ENCODE measurements around the gene SH2D3C. TPM values are rescaled to one million over a fixed set of nuclear protein-coding genes. Genes with fewer than 3 reads are reported as not detected.

Gene SH2D3C
- polyA plus RNA-seq, 2 of the 4 experiments (the other 2 are of a cell fraction) = 0.06 TPM

DNA sequence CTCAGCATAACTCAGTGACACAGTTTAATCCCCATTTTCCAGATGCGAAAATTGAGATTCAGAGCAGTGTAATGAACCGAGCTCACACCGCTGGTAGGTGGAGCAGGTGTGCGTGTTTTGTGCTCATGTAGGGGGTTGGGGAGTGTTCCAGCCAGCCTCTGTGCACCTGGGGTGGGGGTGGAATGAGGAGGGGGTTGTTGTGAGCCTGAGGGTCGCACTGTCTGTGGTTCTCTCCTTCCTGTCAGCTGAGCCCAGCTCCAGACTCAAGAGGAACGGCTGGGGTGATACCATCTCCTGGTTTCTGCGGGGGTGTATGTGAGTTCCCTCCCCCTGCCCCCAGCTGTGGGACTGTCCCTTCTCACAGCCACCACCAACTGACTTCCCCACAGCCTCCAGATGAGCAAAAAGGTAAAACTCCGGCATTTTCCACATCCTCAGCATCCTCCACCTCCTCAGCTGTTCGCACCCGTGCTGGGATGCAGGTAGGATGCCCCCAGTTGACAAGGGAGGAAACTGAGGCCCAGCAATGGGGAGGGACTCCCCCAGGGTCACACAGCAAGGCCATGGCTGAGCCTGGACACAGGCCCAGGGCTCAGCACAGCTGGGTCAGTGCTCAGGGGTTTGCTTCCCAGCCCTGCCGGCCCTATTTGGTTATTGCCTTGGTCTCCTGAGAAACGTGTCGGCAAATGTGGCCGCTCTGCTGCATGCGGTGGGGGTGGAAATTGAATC, 2.1 kb downstream of the SH2D3C start:
- POLR2A ChIA-PET = no interaction called here
- ATAC-seq = no peak
- Histone ChIP-seq H3K4me1 (peaks cover 9% of the 10 kb centered on the region; the same call in 2 of the 3 replicates), H3K4me2 (no peak overlapping the region), H3K4me3 (no peak overlapping the region), H3K9me3 (no peaks in the 10 kb centered on the region), H3K27ac (no peak overlapping the region)
- 74% methylated on average over 14 of the region's 15 CpGs for WGBS (ENCODE audit: missing lambda C conversion rate)
- TF ChIP-seq HOXB5 (CRISPR knock-in tag; IDR thresholded peaks at IDR 0.05) (no peak), CBX2 (IDR thresholded peaks at IDR 0.05; ENCODE audit: borderline replicate concordance, low read depth) (no peak), CTCF (IDR thresholded peaks at IDR 0.05) (no peak), JUN (IDR thresholded peaks at IDR 0.05) (no peak), EHMT2 (IDR thresholded peaks at IDR 0.05; ENCODE audit: low read depth) (no peak), ZFP36 (IDR thresholded peaks at IDR 0.05; ENCODE audit: borderline replicate concordance, partially characterized antibody) (no peak), NFE2L2 (conservative IDR thresholded peaks at IDR 0.05; ENCODE audit: low read length) (no peak), ELK1 (IDR thresholded peaks at IDR 0.05; ENCODE audit: low read depth, low read length) (no peak), NPAS2 (CRISPR knock-in tag; IDR thresholded peaks at IDR 0.05; ENCODE audit: borderline replicate concordance) (no peak), HDAC2 (IDR thresholded peaks at IDR 0.05) (no peak)
- FAIRE-seq = no peak
- CTCF ChIA-PET = interaction anchor here (2.1 to 15.5 kb wide), 3 partner anchors 7 to 145 kb away, joined by 7 to 157 read pairs (median 47); partner anchors contain the start of genes CDK9, SH2D3C and TOR2A
- DNase-seq (ENCODE audit: low read depth in 1 of 2, low spot score in 1 of 2) = no peak

GRCh38 chr9:127773981-127774380, 4.5 kb downstream of the SH2D3C start:
- POLR2A ChIA-PET = no interaction called here

More at GRCh38 chr9:127773981-127774380, 4.5 kb downstream of the SH2D3C start:
- Histone ChIP-seq H3K4me2 (no peak overlapping the region), H3K4me3 (no peak overlapping the region), H3K27ac (no peak overlapping the region), H3K9me3 (no peaks in the 10 kb centered on the region), H3K4me1 (peaks cover 8% of the 10 kb centered on the region)
- FAIRE-seq = no peak
- CTCF ChIA-PET = interaction anchor here (1.9 to 15.5 kb wide), 3 partner anchors 10 to 96 kb away, joined by 5 to 157 read pairs (median 47); partner anchors contain the start of genes CDK9, SH2D3C and TOR2A
- TF ChIP-seq POLR2AphosphoS2 (conservative IDR thresholded peaks at IDR 0.05; ENCODE audit: low read length) = no peak
- no peak for TF ChIP-seq HMGXB4 (CRISPR knock-in tag; IDR thresholded peaks at IDR 0.05; ENCODE audit: borderline replicate concordance)
- TF ChIP-seq CHD4 (IDR thresholded peaks at IDR 0.05; ENCODE audit: borderline replicate concordance) = no peak
- TF ChIP-seq E2F6 (IDR thresholded peaks at IDR 0.05; ENCODE audit: borderline replicate concordance, low read depth) = no peak
- no peak for TF ChIP-seq CHD2 (IDR thresholded peaks at IDR 0.05; ENCODE audit: low read length, partially characterized antibody)
- TF ChIP-seq CEBPB (IDR thresholded peaks at IDR 0.05) = no peak
- no peak for TF ChIP-seq PHF8 (IDR thresholded peaks at IDR 0.05; ENCODE audit: borderline replicate concordance, low read depth)
- TF ChIP-seq SREBF2 (IDR thresholded peaks at IDR 0.05) = no peak
- TF ChIP-seq, protein P1, sequence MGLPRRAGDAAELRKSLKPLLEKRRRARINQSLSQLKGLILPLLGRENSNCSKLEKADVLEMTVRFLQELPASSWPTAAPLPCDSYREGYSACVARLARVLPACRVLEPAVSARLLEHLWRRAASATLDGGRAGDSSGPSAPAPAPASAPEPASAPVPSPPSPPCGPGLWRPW (IDR thresholded peaks at IDR 0.05) = no peak
- no peak for TF ChIP-seq HOXB5 (CRISPR knock-in tag; IDR thresholded peaks at IDR 0.05)
- no peak for TF ChIP-seq KDM5A (IDR thresholded peaks at IDR 0.05)
- TF ChIP-seq EP300 (IDR thresholded peaks at IDR 0.05) = no peak
- no peak for TF ChIP-seq FOXS1 (CRISPR knock-in tag; IDR thresholded peaks at IDR 0.05)
- TF ChIP-seq NR3C1 (IDR thresholded peaks at IDR 0.05) = no peak
- TF ChIP-seq BCL3 (IDR thresholded peaks at IDR 0.05) = no peak
- no peak for TF ChIP-seq TFCP2L1 (CRISPR knock-in tag; IDR thresholded peaks at IDR 0.05)
- no peak for ATAC-seq
- 79% methylated on average over 9 of the region's 10 CpGs for WGBS (ENCODE audit: missing lambda C conversion rate)
- no peak for DNase-seq (ENCODE audit: low read depth in 1 of 2, low spot score in 1 of 2)

Data from A549 (cell line).